Stimulated activated CD4-positive, alpha-beta T cell treated with anti-CD3 and anti-CD28 coated beads, Interleukin-2, amount 100 ng/mL, for 4 hours (primary cell): ENCODE data around the gene KCNMB2.

Experiments used
- DNase-seq: peaks from one replicate; pipeline ENCODE4 v3.0.0-alpha.2; 2020; ENCODE audit warnings: low read depth

Gene KCNMB2

DNA sequence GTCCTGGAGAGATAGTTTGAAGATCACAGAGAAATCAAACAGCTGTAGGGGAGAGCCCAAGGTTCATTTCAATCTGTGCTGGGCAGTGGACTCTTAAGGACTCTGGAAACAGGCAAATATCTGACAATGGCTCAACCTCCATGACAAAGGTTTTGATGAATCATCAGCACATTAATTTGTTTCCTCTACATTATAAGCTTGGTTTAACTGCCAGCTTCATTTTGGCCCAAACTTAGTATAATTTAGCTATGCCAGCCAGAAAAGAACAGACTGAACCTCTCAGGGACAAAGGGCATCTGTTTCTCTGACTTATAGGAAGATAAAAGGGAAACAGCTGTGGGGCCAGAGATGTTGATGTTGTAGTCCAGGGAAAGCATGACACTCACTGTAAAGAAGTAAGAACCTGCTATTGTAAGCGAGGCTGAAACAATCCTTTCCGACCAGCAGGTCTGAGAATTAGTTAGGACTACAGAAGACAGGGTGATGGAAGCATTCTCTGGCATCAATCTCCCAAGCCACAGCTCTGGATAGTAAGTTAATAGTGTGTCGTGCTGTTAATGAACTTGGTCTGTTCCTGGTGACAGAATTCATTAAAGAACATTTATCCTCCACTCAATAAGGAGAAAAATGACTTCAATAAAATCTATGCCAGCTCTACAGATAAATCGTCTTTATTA lies 110.1 kb downstream of the KCNMB2 start:
- DNase-seq = no peak

GRCh38 chr3:178655488-178655887 lies 119.3 kb downstream of the KCNMB2 start:
- no peak for DNase-seq

GRCh38 chr3:178658694-178659325 lies 122.6 kb downstream of the KCNMB2 start:
- no peak for DNase-seq

GRCh38 chr3:178663201-178663934 lies 127.1 kb downstream of the KCNMB2 start:
- DNase-seq = no peak

DNA sequence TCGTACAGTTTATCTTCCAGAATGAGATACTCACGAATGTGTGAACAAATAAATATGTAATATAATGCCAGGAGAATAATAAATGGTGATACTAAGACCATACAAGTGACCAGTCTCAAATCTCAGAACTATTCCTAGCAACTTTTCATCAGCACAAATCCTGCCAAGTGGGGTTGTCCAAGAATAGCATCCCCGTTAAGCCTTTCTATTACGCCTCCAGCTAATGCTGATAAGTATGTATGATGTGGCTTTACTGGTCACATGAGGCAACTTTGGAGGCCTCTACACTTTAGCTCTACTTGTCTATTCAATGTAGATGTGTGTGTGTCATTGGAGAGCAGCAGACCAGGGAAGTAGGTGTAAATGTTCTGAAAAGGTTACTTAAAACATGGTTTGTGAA lies 129.5 kb downstream of the KCNMB2 start:
- no peak for DNase-seq

DNA sequence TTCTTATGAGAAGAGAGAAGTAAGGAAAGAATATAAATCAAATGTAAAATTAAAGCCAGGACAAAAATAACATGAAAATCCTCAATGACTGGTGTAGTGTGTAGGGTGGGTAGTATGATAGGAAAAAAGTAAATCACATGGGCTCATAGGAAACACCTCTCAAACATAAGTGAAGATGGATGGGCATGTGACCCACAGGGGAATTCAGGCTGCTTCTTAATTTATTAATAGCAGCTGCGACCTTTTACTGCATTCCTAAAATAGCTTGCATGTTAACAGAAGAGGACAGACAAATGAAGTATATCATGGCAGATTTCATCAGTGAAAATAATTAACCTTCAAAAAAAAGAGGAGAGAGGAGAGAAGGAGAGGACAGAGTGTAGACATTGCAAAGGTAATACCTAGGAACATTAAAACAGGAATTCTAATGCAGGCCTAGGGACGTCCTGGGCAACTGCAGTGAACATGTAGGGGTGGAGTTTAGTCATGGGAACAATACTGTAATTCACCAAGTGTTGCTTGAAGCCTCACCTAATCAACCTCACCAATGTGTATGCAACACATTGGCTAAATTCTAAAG lies 132.9 kb downstream of the KCNMB2 start:
- DNase-seq = no peak

DNA sequence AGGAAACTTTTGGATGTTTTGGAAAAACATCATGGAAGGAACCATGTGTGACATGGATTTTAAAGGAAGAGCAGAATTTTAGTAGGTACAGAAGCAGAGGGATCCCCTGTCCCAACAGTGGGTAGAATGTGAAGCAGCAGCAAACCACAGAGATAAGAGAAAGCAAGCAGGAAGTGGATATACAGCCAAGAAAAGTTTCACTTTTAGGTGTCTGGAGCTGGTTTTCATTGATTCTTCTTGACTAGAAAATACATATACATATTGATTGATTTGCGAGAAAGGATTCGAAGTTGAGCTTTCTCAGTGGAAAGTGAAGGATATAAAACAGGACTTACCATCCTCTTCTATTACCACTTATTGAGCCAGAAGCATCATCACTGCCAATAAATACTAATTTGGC lies 133.5 kb downstream of the KCNMB2 start:
- DNase-seq = no peak

DNA sequence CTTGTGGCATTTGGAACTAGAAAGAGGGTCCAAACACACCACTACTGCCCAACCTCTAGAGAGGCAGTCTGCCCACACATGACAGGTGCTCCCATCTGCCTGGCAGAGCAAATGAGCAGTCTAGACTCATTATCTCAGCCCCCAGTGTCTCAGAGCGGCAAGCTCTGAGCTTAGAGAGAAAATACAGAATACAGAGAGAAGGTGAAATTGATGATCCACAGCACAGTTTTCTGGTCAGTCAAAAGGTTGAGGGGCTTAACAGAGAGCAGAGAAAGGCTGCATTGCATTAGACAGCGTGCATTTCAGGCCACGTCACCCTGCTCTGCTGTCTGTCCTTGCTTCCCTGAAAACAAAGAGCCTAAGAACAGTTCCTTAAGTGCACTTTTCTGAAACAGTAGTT lies 135.1 kb downstream of the KCNMB2 start:
- DNase-seq = no peak

- no peak for DNase-seq
These were observed 135.6 kb downstream of the KCNMB2 start for GRCh38 chr3:178671791-178672190.

GRCh38 chr3:178672275-178672674 lies 136.0 kb downstream of the KCNMB2 start:
- no peak for DNase-seq

- DNase-seq = no peak
These were observed 137.3 kb downstream of the KCNMB2 start for GRCh38 chr3:178673529-178673928.

DNA sequence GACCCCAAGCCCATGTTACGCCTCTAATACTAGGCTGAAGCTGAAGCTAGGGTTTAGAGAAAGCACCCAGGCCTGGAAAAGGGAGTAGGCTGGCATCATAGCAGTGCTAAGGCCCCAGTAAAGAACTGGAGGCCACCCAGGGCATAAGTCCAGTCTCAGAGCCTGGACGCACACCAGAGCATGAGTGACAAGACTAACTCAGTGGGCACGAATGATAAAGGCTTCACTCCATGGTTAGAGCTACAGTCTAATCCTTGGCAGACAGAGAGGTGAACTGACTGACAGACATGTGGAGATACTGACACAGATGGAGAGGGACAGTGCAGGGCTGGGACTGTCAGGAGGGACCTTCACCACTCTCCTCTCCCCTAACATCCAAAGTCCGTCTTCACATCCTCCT lies 139.8 kb downstream of the KCNMB2 start:
- no peak for DNase-seq

DNA sequence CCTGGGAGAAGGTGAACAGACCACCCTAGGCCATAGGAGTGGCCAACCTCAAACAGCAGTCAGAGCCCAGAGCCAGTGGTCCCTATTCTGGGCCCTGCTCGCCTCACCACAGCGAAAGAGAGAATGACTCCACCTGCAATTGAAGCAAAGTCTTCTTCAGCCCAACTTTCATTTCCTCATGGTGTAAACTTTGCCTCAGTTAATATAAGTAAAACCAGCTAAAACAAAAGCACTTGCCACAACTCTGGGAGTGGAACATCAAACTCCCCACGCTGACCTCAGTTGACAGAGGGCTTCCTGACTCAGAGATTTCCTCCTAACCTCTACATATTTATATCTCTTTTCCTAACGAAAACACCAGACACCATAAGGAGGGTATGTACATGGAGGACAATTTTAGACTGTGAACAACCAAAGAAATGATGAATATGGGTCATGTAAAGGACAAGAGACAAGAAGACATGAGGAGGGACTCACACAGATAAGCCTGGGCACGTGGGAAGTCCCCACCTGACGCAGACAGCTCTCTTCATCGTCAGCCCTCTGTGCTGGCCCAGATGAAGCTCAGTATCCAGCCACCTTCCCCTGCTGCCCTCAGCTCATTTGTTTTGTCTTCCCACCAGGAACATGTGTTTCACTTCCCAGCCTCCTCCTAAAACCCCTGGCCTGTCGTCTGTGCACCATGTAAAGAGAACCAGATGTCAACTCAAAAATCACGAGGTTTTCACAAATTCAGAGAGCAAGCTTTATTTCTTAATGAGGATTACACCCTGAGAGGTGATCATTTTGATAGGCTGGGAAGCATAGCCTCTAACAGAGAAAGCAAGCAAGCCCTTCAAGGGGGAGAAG lies 140.9 kb downstream of the KCNMB2 start:
- no peak for DNase-seq

GRCh38 chr3:178677961-178678360 lies 141.7 kb downstream of the KCNMB2 start:
- no peak for DNase-seq

DNA sequence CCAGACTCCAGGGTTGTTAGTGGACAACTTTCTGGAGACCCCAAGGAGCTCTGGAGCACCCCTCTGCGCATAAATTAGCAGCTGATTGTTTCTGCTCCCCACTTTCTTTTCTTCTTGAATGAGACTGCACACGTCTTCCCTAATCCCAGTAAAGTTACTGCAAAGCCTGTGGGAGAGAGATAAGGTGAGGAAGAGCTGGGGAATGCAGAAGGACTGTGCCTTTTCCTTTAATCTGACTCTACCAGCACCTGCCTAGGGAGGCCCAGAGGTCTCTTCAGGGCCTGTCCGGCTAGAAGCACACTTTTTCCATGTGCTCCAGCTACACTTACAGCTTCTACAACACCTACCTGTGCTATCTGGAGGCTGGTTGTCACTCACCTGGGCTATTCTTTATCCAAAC lies 143.8 kb downstream of the KCNMB2 start:
- no peak for DNase-seq

GRCh38 chr3:178680489-178680888 lies 144.3 kb downstream of the KCNMB2 start:
- no peak for DNase-seq

GRCh38 chr3:178684881-178685590 lies 148.8 kb downstream of the KCNMB2 start:
- DNase-seq = no peak

DNA sequence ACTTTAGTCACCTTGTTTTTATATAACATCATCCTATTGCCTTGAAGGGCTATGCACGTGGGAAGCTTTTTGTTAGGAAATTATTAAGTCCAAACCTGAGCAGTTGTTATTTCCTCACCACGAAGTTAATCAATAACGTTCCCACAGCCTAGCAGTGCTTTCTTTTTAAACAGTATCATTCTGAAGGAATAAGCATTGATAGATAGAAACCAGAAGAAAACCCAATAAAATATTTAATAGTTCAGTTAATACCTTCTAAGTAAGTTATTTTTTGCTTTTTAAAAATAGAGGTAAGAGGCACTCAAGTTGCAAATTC lies 149.3 kb downstream of the KCNMB2 start:
- no peak for DNase-seq

GRCh38 chr3:178686826-178687225 lies 150.6 kb downstream of the KCNMB2 start:
- DNase-seq = no peak

DNA sequence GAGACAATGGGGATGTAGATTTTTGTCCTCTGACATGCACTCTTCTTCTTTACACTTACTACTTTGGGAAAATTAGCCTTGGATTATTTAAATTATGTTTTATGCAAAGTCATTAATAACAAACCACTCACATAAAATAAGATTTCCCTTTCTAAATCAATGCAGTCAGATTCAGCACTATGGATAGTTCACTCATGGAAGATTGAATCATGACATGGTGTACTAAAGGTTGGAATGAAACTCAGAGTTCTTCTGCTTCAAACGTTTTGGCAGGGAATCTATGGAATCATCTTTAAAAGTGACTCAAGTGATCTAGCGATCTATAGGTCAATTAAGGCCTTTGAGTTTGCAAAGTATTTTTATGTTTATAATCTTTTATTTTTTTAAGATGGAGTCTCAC lies 154.3 kb downstream of the KCNMB2 start:
- no peak for DNase-seq

GRCh38 chr3:178699364-178699763 lies 163.1 kb downstream of the KCNMB2 start:
- DNase-seq = no peak

DNA sequence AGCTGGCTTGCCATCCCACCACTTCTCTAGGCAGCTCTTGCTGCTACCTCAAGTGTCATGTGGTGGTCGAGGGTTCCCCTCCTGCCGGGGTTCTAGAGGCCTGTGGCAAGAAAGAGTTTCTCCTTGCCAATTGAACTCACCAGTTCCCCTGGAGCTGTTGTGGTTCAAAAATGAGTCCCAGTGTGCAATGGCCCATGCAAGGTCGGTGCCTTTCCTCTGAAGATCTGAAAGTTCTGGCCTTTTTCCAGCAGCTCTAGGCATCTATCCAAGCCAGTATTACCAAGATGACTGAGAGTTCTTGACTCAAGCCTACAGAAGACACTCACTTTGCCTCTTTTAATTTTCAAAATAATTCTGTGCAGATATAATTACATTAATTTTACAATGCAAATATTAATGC lies 163.6 kb downstream of the KCNMB2 start:
- DNase-seq = no peak
